Renal cortex interstitium (tissue), 15 donors: ENCODE measurements around the gene DRG1. TPM values are rescaled to one million over a fixed set of nuclear protein-coding genes. Genes with fewer than 3 reads are reported as not detected.
A peak's percentile ranks its signal among the peaks of the same experiment; 100 is the strongest.
"Not testable (repeated sequence)": the region's sequence is repeated elsewhere in the genome, so short reads cannot be mapped to it uniquely, and the experiment has no call there.

Experiments used
- DNase-seq, 11 donors: peaks; one replicate each; pipeline ENCODE4 v3.0.0-alpha.2; 2013; ENCODE audit warnings: low read depth in 9 of 11, low spot score in 4 of 11; ENCODE audit errors: extremely low read depth in 1 of 11
- long read RNA-seq, 16 experiments: transcript quantifications; one replicate each; lab custom pipeline, GENCODE V29; 2026
- polyA plus RNA-seq, 3 donors: library from polyadenylated mRNA; unstranded; fragments of 120-200 nt; gene quantifications; one replicate each; pipeline ENCODE4 v1.2.1, GENCODE V29; 2013; ENCODE audit not compliant: insufficient read length in 3 of 3

Gene DRG1, protein sequence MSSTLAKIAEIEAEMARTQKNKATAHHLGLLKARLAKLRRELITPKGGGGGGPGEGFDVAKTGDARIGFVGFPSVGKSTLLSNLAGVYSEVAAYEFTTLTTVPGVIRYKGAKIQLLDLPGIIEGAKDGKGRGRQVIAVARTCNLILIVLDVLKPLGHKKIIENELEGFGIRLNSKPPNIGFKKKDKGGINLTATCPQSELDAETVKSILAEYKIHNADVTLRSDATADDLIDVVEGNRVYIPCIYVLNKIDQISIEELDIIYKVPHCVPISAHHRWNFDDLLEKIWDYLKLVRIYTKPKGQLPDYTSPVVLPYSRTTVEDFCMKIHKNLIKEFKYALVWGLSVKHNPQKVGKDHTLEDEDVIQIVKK
- polyA plus RNA-seq: 10 to 100 TPM; 77.4 to 94.7 (median 85.9) TPM
- long read RNA-seq, donor 1, transcript DRG1-201 (9 exons, 1,746 nt): major isoform, 14 of 18 reads
- long read RNA-seq, donor 1, partial matches to known transcripts: 0 of 18 reads
- long read RNA-seq, donor 1, other reads (novel, unspliced or antisense): 0 of 18 reads
- long read RNA-seq, donor 2, transcript DRG1-201 (9 exons, 1,746 nt): major isoform, 15 of 31 reads
- long read RNA-seq, donor 2, partial matches to known transcripts: 15 of 31 reads
- long read RNA-seq, donor 2, other reads (novel, unspliced or antisense): 0 of 31 reads
- long read RNA-seq, donor 3, transcript DRG1-201 (9 exons, 1,746 nt): major isoform, 38 of 47 reads
- long read RNA-seq, donor 3, partial matches to known transcripts: 5 of 47 reads
- long read RNA-seq, donor 3, other reads (novel, unspliced or antisense): 0 of 47 reads
- long read RNA-seq, donor 4, transcript DRG1-201 (9 exons, 1,746 nt): major isoform, 22 of 22 reads
- long read RNA-seq, donor 4, partial matches to known transcripts: 0 of 22 reads
- long read RNA-seq, donor 4, other reads (novel, unspliced or antisense): 0 of 22 reads
- long read RNA-seq, donor 5, transcript DRG1-201 (9 exons, 1,746 nt): major isoform, 36 of 63 reads
- long read RNA-seq, donor 5, partial matches to known transcripts: 24 of 63 reads
- long read RNA-seq, donor 5, other reads (novel, unspliced or antisense): 0 of 63 reads
- long read RNA-seq, donor 6, transcript DRG1-201 (9 exons, 1,746 nt): major isoform, 23 of 33 reads
- long read RNA-seq, donor 6, partial matches to known transcripts: 8 of 33 reads
- long read RNA-seq, donor 6, other reads (novel, unspliced or antisense): 0 of 33 reads
- long read RNA-seq, donor 7, transcript DRG1-201 (9 exons, 1,746 nt): major isoform, 33 of 52 reads
- long read RNA-seq, donor 7, partial matches to known transcripts: 16 of 52 reads
- long read RNA-seq, donor 7, other reads (novel, unspliced or antisense): 0 of 52 reads
- long read RNA-seq, donor 8, transcript DRG1-201 (9 exons, 1,746 nt): major isoform, 52 of 67 reads
- long read RNA-seq, donor 8, partial matches to known transcripts: 11 of 67 reads
- long read RNA-seq, donor 8, other reads (novel, unspliced or antisense): 0 of 67 reads
- long read RNA-seq, donor 9, transcript DRG1-201 (9 exons, 1,746 nt): major isoform, 19 of 20 reads
- long read RNA-seq, donor 9, partial matches to known transcripts: 0 of 20 reads
- long read RNA-seq, donor 9, other reads (novel, unspliced or antisense): 0 of 20 reads
- long read RNA-seq, donor 10, transcript DRG1-201 (9 exons, 1,746 nt): major isoform, 26 of 49 reads
- long read RNA-seq, donor 10, partial matches to known transcripts: 21 of 49 reads
- long read RNA-seq, donor 10, other reads (novel, unspliced or antisense): 0 of 49 reads
- long read RNA-seq, donor 11, transcript DRG1-201 (9 exons, 1,746 nt): major isoform, 18 of 20 reads
- long read RNA-seq, donor 11, partial matches to known transcripts: 0 of 20 reads
- long read RNA-seq, donor 11, other reads (novel, unspliced or antisense): 0 of 20 reads
- long read RNA-seq, donor 12, transcript DRG1-201 (9 exons, 1,746 nt): major isoform, 13 of 14 reads
- long read RNA-seq, donor 12, partial matches to known transcripts: 0 of 14 reads
- long read RNA-seq, donor 12, other reads (novel, unspliced or antisense): 0 of 14 reads
- long read RNA-seq, donor 13, transcript DRG1-201 (9 exons, 1,746 nt): major isoform, 38 of 81 reads
- long read RNA-seq, donor 13, transcript DRG1-204 (3 exons, 677 nt): minor isoform, 6 of 81 reads
- long read RNA-seq, donor 13, partial matches to known transcripts: 32 of 81 reads
- long read RNA-seq, donor 13, other reads (novel, unspliced or antisense): 5 of 81 reads
- long read RNA-seq, donor 14, transcript DRG1-201 (9 exons, 1,746 nt): major isoform, 21 of 22 reads
- long read RNA-seq, donor 14, partial matches to known transcripts: 0 of 22 reads
- long read RNA-seq, donor 14, other reads (novel, unspliced or antisense): 0 of 22 reads
- long read RNA-seq, donor 15, transcript DRG1-201 (9 exons, 1,746 nt): major isoform, 8 of 8 reads
- long read RNA-seq, donor 15, partial matches to known transcripts: 0 of 8 reads
- long read RNA-seq, donor 15, other reads (novel, unspliced or antisense): 0 of 8 reads
- long read RNA-seq, donor 16, transcript DRG1-201 (9 exons, 1,746 nt): major isoform, 38 of 55 reads
- long read RNA-seq, donor 16, partial matches to known transcripts: 11 of 55 reads
- long read RNA-seq, donor 16, other reads (novel, unspliced or antisense): 5 of 55 reads

DNA sequence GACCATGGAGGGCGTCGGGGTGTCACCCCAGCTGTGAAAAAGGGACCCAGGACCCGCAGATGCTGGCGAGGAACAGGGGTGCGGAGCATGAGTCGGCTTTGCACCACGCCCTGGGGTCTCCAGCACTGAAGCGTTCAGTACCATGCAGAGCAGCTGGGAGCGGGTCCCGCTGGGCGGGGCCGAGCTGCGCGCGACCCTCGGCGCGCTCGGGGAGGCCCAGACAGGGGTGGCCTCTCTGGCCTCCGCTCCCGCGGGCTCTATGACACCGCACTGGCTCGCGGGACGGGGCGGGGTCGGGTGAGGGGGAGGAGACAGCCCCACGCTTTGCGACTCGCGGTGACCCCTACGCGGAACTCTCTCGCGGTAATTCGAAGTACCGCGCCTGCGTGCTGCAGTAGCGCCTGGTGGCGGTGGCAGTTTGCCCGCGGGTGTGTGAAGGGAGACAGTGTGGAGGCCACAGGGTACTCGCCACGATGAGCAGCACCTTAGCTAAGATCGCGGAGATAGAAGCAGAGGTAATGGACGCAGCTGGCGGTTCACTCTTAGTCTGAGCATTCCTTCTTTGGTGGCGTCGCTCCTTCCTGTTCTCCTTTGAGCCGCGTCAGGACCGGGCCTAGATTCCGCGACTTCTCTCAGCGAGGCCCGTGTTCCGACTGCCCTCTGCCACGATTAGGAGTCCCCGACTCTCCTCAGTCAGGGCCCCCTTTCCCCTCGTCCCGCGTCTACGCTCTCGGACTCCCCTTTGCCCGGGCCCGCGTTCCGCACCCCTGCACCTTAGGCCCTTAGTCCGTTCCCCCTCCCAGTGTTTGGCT is at the start of gene DRG1:
DRG1 (plus strand) TSS at position 394 of the 812 bp plus-strand sequence; CDS start at position 474, 80 bp downstream.
- peak; percentile 91 to 96 (median 95) for DNase-seq

DNA sequence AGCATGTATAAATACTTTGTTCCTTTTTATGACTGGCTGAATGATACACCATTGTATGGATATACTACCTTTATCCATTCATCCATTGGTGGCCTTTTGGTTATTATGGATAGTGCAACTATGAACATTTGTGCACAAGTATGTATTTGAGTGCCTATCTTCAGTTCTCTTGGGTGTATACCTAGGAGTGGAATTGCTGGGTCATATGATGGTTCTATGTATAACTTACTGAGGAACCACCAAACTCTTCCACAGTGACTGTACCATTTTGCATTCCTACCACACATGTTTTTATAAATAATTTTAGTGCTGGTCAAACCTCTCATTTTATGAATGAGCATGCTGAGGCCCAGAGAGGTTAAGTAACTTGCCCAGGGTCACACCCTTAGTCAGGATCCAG is 49.4 kb upstream of the DRG1 start:
- no peak for DNase-seq

DNA sequence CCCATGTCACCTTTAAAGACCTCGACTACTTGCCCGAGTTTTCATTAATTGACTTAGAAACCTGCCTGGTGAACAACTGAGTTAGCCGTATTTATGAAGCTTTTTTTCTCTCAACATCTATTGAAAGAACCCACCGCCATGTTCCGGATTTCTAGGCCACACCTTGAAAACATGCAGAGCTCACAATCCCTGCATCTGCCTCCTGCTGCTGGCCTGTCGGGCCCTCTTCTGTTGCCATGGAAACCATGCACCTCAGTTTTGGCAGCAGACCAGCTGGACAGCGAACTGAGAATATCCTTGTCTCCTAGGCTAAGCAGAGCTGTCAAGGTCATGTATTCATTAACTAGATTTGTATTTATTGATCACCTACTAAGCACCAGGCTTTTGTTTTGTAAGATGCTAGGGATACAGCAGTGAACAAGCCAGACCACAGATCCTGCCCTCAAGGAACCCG is 49.0 kb upstream of the DRG1 start:
- peak in 1 of 11 donors; percentile 14 for DNase-seq

DNA sequence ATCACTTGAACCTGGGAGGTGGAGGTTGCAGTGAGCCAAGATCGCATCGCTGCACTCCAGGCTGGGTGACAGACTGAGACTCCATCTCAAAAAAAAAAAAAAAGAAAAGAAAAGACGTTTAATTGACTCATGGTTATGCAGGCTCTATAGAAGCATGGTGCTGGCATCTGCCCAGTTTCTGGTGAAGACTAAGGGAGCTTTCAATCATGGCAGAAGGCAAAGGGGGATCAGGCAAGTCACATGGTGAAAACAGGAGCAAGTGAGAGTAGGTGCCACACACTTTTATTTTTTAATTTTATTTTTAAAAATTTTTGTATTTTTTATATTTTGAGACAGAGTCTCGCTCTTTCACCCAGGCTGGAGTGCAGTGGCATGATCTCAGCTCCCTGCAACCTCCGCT is 44.9 kb upstream of the DRG1 start:
- no peak for DNase-seq

DNA sequence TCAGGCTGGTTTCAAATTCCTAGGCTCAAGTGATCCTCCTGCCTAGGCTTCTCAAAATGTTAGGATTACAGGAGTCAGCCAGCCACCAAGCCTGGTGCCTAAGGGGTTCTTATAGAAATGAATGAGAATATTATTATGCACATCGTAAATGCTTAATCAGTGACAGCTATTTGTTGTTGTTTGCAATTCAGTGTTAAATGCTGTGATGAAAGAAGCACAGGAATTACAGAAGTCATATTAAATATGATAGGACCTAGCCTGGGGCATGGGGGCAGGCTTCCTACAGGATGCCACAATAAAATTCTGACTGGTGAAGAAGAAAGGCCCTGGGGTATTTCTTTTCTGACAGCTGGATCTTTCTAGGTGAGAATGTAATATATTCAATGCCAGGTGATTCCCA is 39.4 kb upstream of the DRG1 start:
- DNase-seq: no peak

DNA sequence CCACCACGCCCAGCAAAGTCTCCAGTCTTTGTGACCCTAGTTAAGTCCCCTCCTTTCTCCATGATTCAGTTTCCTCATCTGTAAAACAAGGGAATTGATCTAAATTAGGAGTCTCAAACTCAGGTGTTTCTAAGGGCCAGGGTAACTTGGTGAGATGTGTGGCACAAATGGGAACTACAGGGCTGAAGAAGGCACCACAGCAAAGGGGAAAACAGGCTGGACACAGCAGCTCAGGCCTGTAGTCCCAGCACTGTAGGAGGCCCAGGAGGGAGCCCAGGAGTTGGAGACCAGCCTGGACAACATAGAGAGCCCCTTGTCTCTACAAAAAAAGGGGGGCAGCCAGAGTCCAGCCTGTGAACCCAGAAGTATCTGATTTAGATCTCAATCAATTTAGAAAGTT is 37.7 kb upstream of the DRG1 start:
- no peak for DNase-seq

DNA sequence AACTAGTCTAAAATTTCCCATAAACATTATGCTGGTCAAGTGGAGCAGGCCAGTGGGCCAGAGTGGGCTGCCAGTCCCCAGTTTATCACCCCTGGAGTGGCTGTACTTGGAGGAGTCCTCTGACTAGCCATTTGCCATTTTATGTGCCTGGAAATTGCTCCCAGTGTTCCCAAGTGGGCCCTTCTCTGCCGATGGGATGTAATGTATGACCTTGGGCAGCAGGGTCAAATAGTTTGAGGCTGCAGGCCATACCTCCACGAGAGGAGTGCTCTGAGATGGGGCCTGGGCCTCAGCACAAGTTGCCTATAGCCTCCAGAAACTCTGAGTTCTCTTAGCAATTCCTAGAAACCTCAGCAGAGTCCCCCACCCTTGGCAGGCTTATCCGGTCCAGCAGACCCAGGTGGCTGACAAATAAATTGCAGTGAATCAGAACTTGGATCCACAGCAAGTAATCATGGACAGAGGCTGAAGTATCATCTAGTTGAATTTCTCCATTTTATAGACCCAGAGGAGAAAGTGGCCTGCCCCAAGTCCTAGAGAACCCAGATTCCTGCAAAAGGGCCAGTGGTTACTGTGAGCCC is 35.4 kb upstream of the DRG1 start:
- no peak for DNase-seq

DNA sequence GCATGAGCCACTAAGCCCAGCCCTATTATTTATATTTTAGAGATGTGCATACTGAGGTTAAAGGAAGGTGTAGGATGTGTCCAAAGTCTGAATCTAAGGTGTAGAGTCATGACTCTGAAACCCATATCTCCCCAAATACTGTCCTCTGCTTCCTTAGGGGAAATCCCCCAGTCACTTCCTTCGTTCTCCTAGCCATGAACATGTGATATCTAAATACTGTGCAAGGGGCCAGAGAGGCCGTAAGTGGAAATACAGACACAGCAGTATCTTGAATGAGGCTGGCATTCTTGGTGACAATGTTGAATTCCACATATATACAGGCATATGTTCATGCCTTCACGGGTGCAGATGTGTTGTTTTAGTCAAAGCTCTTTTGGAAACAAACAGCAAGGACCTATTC is 32.0 kb upstream of the DRG1 start:
- DNase-seq: no peak

DNA sequence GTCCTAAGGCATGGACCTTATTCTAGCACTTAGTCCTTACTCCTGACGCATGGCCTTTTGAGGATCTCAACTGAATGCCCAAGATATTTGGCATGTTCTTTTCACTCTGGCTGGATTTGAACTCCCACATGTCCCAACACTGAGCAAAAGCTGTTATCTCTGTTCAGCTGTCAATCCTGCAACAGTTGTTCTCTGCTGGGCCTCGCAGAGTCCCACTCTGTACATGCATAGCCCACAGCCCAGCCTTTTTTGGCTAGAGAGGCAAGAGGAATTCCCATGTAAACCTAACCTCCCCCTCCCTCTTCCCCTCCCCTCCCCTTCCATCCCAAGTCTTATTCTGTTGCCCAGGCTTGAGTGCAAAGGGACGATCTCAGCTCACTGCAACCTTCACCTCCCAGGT is 21.8 kb upstream of the DRG1 start:
- peak in 1 of 11 donors; percentile 17 for DNase-seq

DNA sequence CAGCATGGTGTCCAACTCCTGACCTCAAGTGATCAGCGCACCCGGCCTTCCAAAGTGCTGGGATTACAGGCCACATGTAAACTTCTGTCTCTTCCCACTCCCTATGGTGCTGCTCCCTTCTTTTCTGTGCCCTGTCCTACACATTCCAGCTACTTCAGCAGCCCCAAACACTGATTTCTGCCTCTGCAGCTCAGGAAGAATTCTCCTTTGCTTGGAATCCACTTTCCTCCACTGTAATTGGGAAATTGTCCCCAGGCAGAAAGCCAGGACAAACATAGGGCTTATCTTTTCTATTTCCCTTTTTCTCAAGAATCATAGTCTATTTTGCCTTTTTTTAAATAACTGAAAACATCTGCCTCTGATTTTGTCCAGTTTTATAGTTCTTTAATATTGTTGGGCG is 21.3 kb upstream of the DRG1 start:
- DNase-seq: peak in 1 of 11 donors; percentile 25

DNA sequence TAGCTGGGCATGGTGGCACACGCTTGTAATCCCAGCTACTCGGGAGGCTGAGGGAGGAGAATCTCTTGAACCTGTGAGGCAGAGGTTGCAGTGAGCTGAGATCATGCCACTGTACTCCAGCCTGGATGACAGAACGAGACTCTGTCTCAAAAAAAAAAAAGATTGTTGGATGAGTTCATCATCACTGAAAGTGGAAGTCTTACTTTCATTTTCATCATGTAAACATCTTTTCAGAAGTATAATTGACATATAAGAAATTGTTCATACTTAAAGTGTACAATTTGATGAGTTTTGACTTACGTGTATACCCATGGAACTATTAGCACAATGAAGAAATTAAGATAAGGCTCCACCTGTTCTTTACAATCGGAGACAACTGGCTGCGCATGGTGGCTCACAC is 20.8 kb upstream of the DRG1 start:
- DNase-seq: not testable (repeated sequence)

DNA sequence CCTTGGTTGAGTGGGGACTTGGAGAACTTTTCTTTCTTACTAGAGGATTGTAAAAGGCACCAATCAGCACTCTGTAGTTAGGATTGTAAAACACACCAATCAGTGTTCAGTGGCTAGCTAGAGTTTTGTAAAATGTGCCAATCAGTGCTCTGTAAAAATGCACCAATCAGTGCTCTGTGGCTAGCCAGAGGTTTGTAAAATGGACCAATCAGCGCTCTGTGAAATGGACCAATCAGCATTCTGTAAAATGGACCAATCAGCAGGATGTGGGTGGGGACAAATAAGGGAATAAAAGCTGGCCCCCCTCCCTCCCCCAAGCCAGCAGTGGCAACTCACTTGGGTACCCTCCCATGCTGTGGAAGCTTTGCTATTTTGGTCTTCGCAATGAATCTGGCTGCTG is 5.5 kb upstream of the DRG1 start:
- no peak for DNase-seq

DNA sequence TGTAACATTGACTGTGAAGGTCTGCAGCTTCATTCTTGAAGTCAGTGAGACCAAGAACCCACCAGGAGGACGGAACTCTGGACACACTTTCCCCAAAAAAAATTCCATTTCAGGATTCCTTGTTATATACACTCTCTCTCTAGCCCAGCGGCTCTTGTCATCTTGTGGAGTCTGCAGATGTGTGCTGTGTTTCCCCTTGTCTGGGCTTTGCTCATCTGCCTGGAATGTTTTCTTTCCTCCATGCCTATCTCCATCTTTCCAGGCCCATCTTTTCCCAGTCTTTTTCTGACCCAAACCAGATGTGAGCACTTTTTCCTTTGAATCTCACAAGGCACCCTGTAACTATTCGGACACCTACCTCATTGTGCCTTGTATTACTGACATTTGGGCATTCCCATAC is 5.1 kb upstream of the DRG1 start:
- DNase-seq: no peak

DNA sequence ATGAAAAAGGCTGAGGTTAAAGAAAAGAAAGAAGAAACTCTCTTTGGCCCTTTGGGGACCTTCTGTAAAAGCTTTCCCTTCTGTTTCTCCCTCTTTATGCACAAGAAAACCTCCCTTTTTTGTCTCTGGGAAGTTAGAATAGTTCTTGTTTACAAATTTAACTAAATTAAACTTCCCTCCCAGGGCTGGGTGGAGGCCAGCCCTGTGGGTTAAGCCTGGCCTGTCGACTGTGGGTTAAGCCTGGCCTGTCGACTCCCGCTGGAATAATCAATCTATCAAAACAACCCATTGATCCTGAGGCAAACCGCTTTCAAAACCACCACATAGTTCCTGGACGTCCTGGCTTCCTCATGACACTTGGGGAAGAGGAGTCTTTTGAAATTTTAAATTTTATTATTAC is 1.2 kb upstream of the DRG1 start:
- DNase-seq: no peak

DNA sequence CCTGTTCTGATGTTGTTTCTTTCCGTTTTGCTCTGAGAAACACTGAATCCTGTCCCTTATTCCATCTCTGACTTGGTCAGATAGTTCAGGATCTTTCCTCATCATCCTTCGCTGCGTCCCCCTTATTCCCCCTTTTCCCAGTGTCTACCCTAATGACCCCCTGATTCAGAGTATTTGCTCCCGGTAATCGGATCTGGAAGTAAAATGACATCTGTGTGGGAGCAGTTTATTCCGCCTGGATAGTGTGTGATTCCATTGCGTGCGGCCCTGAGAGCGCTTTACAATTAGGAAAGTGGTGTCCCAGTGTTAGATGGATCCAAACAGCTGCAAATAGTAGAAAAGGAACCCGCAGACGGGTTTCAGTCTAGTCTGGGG is 606 bp downstream of the DRG1 start:
- DNase-seq: peak in 3 of 11 donors; percentile 20 to 26 (median 20)
